ENCODE results near the gene CGNL1.

The CGNL1 gene

GRCh38 chr15:57525581-57525980 lies 149.3 kb downstream of the CGNL1 start:
- TF ChIP-seq, protein P1, sequence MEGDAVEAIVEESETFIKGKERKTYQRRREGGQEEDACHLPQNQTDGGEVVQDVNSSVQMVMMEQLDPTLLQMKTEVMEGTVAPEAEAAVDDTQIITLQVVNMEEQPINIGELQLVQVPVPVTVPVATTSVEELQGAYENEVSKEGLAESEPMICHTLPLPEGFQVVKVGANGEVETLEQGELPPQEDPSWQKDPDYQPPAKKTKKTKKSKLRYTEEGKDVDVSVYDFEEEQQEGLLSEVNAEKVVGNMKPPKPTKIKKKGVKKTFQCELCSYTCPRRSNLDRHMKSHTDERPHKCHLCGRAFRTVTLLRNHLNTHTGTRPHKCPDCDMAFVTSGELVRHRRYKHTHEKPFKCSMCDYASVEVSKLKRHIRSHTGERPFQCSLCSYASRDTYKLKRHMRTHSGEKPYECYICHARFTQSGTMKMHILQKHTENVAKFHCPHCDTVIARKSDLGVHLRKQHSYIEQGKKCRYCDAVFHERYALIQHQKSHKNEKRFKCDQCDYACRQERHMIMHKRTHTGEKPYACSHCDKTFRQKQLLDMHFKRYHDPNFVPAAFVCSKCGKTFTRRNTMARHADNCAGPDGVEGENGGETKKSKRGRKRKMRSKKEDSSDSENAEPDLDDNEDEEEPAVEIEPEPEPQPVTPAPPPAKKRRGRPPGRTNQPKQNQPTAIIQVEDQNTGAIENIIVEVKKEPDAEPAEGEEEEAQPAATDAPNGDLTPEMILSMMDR (IDR thresholded peaks at IDR 0.05; ENCODE audit: low read depth, low read length, missing control alignments), result no peak
- H3K27ac ChIP-seq, result no peak overlapping the region
- DNase-seq, result no peak
- H3K4me3 ChIP-seq (ENCODE audit: low read depth, low read length), result no peak overlapping the region
- no peaks in the 10 kb centered on the region for H3K27me3 ChIP-seq (replicated peaks)
- in situ Hi-C loops (cut with HindIII; ENCODE audit: low pct_ligation_motif_present, low sequenced_read_pairs), result no loop called here
- H3K36me3 ChIP-seq (replicated peaks), result no peaks in the 10 kb centered on the region

DNA sequence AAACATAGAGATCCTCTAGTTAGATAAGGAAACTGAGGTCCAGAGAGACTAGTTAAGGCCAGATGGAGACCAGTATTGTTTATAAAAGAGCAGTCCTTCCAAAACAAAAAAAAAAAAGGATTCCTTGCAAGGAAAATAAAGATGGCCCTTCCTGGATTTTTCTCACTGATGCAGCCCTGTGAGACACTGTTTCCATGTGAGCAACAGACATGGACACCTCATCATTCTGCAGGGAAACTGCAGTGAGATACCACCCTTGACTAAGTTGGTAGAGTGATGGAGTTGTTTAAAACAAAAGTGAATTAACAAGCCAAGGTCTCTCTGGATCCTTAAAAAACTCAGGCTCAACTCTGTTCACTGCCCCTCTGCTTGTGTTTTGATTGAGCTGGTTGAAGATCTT lies 149.8 kb downstream of the CGNL1 start:
- Histone ChIP-seq H3K36me3 (replicated peaks) (no peaks in the 10 kb centered on the region), H3K27ac (no peak overlapping the region), H3K27me3 (replicated peaks) (no peaks in the 10 kb centered on the region), H3K4me3 (ENCODE audit: low read depth, low read length) (no peak overlapping the region)
- no peak for DNase-seq
- in situ Hi-C loops (cut with HindIII; ENCODE audit: low pct_ligation_motif_present, low sequenced_read_pairs), result no loop called here
- TF ChIP-seq, protein P1 (IDR thresholded peaks at IDR 0.05; ENCODE audit: low read depth, low read length, missing control alignments), result no peak

DNA sequence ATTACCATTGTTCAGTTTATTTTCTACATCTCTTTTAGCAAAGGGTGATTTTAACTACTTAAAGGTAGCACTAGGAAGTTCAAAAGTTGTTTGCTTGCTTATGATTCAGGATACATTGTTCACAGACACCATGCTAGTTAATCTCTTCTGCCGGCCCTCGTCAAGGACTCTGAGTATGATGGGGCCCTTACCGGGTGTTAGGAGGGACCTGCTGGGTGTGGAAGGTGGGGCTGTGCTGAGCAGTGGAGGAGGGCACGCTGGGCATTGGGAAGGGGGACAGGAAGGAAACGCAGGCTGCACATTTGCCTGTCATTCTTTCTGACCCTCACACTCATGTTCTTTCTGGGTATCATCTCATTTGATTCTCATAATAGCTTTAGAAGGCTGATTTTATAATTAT lies 150.3 kb downstream of the CGNL1 start:
- Histone ChIP-seq H3K27ac (no peak overlapping the region), H3K27me3 (replicated peaks) (no peaks in the 10 kb centered on the region), H3K4me3 (ENCODE audit: low read depth, low read length) (no peak overlapping the region), H3K36me3 (replicated peaks) (no peaks in the 10 kb centered on the region)
- in situ Hi-C loops (cut with HindIII; ENCODE audit: low pct_ligation_motif_present, low sequenced_read_pairs), result no loop called here
- TF ChIP-seq, protein P1 (IDR thresholded peaks at IDR 0.05; ENCODE audit: low read depth, low read length, missing control alignments), result no peak
- DNase-seq, result no peak

GRCh38 chr15:57527382-57528091 lies 151.2 kb downstream of the CGNL1 start:
- Histone ChIP-seq H3K27ac (no peak overlapping the region), H3K27me3 (replicated peaks) (no peaks in the 10 kb centered on the region), H3K4me3 (ENCODE audit: low read depth, low read length) (no peak overlapping the region), H3K36me3 (replicated peaks) (no peaks in the 10 kb centered on the region)
- in situ Hi-C loops (cut with HindIII; ENCODE audit: low pct_ligation_motif_present, low sequenced_read_pairs), result no loop called here
- DNase-seq, result peak; percentile 79
- TF ChIP-seq, protein P1 (IDR thresholded peaks at IDR 0.05; ENCODE audit: low read depth, low read length, missing control alignments), result peak; percentile 58

GRCh38 chr15:57528940-57529565 lies 152.7 kb downstream of the CGNL1 start:
- in situ Hi-C loops (cut with HindIII; ENCODE audit: low pct_ligation_motif_present, low sequenced_read_pairs), result no loop called here
- H3K27me3 ChIP-seq (replicated peaks), result no peaks in the 10 kb centered on the region
- TF ChIP-seq, protein P1 (IDR thresholded peaks at IDR 0.05; ENCODE audit: low read depth, low read length, missing control alignments), result no peak
- no peaks in the 10 kb centered on the region for H3K36me3 ChIP-seq (replicated peaks)
- H3K4me3 ChIP-seq (ENCODE audit: low read depth, low read length), result no peak overlapping the region
- DNase-seq, result no peak
- H3K27ac ChIP-seq, result no peak overlapping the region

All from brain microvascular endothelial cell (primary cell).